Measurements from ENCODE around the gene TRIM41.
"Not testable (repeated sequence)": the region's sequence is repeated elsewhere in the genome, so short reads cannot be mapped to it uniquely, and the experiment has no call there.

The TRIM41 gene

GRCh38 chr5:181193656-181194055 is 29.4 kb upstream of the TRIM41 start:
- no peak for FAIRE-seq

- FAIRE-seq: no peak
Measured at GRCh38 chr5:181194489-181195248, 28.4 kb upstream of the TRIM41 start.

GRCh38 chr5:181195249-181195761 is 27.8 kb upstream of the TRIM41 start:
- no peak for FAIRE-seq

- FAIRE-seq: no peak
Measured at GRCh38 chr5:181197326-181197951, 25.6 kb upstream of the TRIM41 start.

GRCh38 chr5:181198106-181198685 is 24.9 kb upstream of the TRIM41 start:
- FAIRE-seq: no peak

GRCh38 chr5:181198905-181199519 is 24.1 kb upstream of the TRIM41 start:
- FAIRE-seq: no peak

GRCh38 chr5:181199881-181200638 is 23.0 kb upstream of the TRIM41 start:
- no peak for FAIRE-seq

GRCh38 chr5:181200816-181201215 is 22.3 kb upstream of the TRIM41 start:
- no peak for FAIRE-seq

GRCh38 chr5:181203093-181203711 is 19.9 kb upstream of the TRIM41 start:
- no peak for FAIRE-seq

- no peak for FAIRE-seq
Measured at GRCh38 chr5:181203777-181204112, 19.3 kb upstream of the TRIM41 start.

GRCh38 chr5:181204113-181204825 is 18.8 kb upstream of the TRIM41 start:
- FAIRE-seq: no peak

GRCh38 chr5:181204826-181205760 is 18.0 kb upstream of the TRIM41 start, which contains the start of gene TRIM7:
Gene TRIM7, minus strand, starts transcription at chr5:181205196. Its CDS starts 86 bp downstream, at chr5:181205110.
- no peak for FAIRE-seq

- FAIRE-seq: no peak
Measured at GRCh38 chr5:181205761-181206649, 17.1 kb upstream of the TRIM41 start.

- FAIRE-seq: no peak
Measured at GRCh38 chr5:181207214-181207959, 15.7 kb upstream of the TRIM41 start.

GRCh38 chr5:181207960-181208253 is 15.2 kb upstream of the TRIM41 start:
- peak; percentile 93 for FAIRE-seq

- not testable (repeated sequence) for FAIRE-seq
Measured at GRCh38 chr5:181209006-181209405, 14.1 kb upstream of the TRIM41 start.

- not testable (repeated sequence) for FAIRE-seq
Measured at GRCh38 chr5:181210148-181210547, 12.9 kb upstream of the TRIM41 start.

GRCh38 chr5:181210698-181211097 is 12.4 kb upstream of the TRIM41 start:
- FAIRE-seq: not testable (repeated sequence)

GRCh38 chr5:181211208-181211607 is 11.9 kb upstream of the TRIM41 start:
- no peak for FAIRE-seq
